ENCODE results near the gene NCCRP1.

DNA sequence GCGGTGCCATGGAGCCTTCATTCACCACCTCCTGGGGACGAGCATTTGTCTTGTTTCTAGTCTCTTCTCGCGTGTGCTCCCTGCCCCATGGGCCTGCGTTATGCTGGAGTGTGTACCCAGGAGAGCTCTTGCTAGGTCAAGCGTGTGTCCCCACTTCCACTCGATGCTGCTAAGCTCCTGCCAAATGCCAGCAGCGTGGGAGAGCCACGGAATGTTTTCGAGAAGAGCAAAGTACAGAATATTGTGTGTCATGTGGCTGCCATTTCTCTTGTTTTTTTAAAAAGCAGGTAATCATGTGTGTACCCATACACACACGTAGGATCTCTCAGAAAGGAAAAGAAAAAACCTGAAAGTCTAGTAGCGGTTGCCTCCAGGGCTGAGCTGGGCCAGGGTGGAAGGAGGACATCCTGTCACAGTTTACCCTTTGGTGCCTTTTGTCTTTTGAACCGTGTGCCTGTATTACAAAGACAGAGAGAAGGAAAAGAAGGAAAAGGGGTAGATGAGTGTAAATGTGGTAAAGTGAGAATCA is 42.6 kb upstream of the NCCRP1 start:
- TF ChIP-seq POLR2A (IDR thresholded peaks at IDR 0.05) = no peak
- no peak for TF ChIP-seq POLR2AphosphoS5 (IDR thresholded peaks at IDR 0.05)
- no peak for TF ChIP-seq CTCF (IDR thresholded peaks at IDR 0.05)

All from gastroesophageal sphincter (tissue), 3 donors.